ENCODE data around the gene LRRK1.

Gene LRRK1

DNA sequence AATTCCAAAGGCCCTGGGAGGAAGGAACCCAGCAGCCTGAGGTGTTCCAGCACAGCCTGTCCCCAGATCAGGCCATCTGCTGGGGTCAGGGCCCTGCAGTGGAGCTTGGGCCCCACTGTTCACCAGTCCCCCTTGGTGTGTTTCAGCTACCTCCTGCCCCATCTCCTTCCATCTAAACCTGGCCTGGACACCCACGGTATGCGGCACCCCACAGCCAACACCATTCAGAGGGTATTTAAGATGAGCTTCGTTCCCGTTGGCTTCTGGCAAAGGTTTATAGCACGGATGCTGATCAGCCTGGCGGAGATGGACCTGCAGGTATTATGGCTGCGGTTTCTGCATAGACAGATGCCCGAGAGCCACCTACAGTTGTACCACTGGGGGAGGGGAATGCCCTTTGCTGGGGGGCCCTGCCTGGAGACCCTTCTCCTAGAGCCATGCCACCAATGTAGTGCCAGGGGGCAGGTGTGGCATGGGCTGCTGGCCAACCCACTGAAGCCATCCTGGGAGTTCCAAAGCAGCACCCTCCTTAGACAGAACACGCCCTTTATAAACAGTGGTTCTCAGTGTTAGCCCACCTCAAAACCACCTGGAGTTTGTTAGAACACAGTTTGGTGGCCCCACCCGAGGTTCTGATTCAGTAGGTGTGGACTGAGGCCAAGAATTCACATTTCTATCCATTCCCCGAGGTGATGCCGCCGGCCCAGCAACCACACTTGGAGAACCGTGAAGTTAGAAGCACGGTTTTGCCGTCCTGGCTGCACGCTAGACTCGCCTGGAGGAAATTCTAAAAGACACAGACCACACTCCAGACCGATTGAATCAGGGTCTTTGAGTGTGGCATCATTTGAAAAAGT, 126.9 kb downstream of the LRRK1 start:
- no peak for DNase-seq

DNA sequence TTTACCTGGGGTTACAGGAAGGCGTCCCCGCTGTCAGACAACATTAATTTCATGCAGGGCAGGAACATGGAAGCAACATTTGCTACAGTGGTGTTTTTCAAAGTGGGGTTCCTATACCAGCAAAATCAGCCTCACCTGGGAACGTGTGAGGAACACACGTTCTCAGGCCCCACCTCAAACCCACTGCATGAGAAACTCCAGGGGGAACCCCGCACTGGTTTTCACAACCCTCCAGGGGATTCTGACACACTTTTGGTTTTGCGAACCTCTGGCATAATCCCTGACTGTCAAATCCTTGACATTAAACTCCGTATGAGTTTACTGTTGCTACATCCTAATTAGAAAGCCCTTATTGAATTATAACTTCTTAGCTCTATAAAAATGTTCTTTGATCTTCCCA, 127.7 kb downstream of the LRRK1 start:
- DNase-seq, result no peak

DNA sequence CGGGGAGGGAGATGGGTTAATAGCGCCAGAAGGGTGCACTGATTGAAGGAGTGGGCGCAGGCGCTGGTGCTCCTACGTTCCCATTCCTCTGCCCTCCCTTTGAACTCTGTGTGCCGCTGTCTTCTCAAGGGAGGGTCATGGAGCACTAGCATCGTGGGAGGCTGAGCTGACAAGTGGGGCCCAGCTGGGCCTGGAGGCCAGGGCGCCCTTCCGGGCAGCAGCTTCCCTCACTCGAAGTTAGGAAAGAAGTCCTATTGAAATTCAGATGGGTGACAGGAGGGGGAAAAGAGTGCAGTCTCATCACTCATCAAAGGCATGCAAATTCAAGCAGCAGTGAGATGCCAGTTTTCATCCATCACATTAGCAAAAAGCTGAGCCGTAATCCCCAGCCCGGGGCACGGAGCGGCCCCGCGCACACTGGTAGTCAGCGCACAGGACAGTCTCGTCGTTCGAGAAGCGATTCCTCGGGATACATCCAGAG, 128.2 kb downstream of the LRRK1 start:
- no peak for DNase-seq

DNA sequence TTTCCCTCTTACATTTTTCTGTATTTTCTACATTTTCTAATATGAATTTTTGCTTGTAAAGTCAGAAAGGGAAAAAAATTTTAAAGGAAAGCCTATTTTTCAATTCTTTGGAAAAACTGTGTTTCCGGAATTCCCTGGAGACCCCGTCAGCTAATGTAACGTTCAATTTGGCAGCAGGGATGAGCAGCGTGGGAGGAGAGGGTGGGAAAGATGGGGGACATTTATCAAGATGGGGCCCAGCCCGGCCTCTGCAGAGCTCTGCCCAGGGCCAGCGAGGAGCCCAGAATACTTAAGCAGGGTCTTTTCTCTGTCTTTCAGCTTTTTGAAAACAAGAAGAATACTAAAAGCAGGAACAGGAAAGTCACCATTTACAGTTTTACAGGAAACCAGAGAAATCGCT, 129.0 kb downstream of the LRRK1 start:
- DNase-seq, result no peak

DNA sequence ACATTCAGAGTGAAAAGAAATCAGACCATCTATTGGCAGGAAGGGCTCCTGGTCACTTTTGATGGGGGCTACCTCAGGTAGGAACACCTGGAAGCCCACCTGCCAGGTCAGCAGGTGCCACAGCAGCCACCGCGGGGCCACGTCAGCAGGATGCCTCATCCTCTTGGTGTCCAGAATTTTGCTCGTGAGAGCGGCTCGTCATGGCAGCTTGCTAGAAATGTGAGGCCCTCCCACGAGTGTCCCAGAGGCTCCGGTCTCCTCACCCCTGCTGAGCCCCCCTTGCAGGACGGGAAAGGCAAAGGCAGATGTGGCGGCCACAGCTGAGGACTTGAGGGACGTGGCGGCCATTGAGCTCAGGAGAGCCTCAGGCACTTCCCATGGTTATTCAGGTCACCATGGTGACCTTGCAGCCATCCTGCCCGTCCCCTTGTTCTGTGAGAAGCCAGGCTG, 129.4 kb downstream of the LRRK1 start:
- DNase-seq, result no peak

DNA sequence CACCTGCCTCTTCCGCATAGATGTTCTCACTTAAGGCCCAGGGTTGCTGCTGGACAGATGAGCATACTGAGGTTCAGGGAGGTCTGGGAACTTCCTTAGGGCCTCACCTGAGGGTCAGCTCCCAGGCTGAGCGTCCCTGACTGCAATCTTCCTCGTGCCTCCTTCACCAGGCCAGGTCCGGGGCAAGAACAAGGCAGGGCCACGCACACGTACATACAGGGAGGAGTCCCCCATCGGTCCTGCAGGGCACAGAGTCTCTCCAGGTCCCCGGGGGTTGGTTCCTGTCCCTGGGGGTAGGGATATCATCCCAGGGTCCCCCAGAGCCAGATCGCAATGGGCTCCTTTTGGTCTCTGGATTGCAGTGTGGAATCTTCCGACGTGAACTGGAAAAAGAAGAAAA, 130.1 kb downstream of the LRRK1 start:
- no peak for DNase-seq

DNA sequence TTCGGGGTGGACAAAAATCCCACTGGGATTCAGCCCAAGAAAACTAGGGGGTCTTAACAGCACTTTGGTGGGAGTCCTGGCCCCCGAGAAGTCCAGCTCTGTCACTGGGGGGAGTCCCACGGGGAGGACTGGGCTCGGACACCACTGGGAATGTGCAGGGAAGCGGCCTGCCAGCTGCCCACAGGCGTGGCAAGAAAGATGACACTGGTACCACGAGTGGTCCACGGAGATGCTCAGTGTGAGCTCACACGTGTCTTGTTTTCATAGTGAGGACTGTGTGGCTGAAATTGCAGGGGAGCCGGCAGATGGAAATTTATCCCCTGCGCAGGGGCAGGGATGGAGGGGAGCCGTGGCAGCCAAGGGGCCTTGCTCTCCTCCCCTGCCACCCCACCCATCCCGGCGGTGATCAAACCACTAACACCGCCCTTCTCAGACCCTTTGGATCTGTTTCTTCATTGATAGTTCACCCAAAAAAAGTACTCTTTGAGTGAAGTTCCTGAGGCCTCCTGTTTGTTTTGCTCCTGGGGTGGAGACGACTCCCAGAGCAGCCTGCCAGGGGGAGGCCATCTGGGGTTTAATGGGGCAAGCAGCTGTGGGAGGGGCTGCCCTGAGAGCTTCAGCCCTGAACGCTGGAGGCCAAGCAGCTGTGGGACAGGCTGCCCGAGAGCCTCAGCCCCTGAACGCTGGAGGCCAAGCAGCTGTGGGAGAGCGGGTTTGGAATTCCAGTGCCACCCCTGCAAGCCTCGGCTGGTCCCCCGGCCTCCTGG, 130.9 kb downstream of the LRRK1 start:
- no peak for DNase-seq

DNA sequence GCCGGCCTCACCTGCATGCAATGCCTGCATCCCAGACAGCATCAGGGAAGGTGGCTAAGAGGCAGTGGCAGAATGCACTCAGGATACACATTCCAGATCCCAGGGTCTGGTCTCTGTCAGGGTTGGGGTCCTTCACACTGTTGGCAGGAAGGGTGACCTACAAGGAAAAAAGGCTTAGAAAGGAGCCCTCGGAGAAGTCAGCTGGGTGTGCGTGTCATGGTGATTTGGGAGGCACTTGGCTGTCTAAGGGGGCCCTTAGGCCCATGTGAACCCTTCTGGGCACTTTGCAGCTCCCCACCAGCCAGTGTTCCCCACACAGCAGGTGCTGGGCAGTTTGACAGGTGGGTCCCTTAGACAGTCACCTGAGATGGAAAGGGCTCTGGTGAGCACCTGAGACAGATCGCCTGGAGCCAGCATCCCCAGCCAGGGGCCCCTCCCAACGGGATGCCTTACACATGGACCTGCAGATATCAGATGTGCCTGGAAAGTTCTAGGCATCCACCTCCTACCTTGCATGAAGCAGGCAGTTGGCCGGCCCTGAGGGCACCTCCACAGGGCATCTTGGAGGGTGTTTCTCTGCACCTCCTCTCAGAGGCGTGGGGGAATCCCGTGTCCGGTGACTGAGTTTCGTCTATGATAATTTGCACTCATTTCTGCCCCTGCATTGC, 131.6 kb downstream of the LRRK1 start:
- DNase-seq, result no peak

DNA sequence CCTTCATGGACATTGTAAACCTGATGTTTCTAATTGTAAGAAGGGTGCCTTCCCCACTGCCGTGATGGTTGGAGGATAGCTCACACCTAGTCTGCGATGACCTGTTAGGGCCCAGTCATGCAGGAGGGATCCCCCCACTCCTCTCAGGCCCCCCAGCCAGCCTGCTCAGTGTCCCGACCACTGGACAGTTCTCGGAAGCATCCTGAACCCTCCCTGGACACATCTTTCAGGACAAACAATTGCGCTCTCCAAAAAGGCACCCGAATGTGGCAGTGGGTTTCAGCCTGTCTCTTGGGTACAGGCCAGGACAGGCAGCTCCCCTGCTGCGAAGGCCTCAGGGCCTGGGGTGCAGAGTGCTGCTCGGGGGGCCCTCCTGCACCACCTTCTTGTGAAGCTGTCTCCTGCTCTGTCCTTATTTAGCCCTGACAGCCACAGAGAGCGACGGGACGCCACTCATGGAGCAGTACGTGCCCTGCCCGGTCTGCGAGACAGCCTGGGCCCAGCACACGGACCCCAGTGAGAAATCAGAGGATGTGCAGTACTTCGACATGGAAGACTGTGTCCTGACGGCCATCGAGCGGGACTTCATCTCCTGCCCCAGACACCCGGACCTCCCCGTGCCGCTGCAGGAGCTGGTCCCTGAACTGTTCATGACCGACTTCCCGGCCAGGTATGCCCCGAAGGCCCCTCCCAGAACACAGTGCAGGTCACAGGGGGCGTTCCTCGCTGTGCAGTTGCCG, 132.3 kb downstream of the LRRK1 start:
- DNase-seq, result no peak

DNA sequence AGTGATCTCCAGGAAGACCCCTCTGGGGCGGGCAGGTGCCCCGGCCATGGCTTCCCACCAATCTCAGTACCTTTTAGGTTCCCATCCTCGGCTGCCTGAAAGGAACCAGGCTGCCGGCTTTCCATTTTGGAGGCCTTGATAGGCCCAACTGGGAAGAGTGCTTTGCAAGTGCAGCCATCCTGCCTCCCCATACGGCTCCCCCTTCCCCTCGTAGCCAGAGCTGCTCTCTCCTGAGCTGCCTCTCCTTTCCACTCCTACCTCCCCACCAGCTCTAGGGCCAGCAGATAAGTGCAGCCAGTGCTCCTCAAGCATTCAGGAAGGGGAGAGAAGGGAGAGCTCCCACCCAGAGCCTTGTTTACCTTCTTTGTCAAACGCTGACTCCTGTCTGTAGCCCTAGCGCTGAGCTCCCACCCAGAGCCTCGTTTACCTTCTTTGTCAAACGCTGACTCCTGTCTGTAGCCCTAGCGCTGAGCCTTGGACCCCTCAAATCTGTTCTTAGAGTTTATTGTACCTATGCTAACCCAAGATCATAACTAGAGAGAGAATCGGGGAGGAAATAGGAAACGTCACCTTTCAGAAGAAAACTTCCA, 133.0 kb downstream of the LRRK1 start:
- no peak for DNase-seq

DNA sequence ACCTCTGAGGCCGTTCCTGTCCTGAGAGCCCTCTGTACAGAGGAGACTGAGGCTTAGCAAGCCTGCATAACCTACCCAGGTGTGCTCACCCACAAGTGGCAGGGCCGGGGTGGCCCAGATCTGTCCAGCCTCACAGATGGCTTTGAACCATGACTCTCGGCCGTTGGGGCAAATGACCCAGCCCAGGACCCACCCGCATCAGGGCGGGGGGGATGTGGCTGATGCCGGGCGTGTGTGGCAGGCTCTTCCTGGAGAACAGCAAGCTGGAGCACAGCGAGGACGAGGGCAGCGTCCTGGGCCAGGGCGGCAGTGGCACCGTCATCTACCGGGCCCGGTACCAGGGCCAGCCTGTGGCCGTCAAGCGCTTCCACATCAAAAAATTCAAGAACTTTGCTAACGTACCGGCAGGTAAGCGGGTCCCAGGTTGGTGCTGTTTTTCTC, 133.5 kb downstream of the LRRK1 start:
- DNase-seq, result no peak

DNA sequence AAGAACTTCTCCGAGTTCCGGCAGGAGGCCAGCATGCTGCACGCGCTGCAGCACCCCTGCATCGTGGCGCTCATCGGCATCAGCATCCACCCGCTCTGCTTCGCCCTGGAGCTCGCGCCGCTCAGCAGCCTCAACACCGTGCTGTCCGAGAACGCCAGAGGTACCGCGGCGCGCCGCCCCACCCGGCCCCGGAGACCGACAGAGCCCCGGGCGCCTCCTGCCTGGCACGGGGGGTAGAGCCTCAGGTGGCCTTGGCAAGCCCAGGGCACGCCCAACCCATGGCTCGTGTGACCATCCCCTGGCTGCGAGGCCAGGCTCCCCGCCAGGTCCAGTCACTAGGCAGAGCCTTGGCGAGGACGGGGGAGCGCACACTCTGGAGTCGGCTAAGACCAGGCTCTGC, 134.1 kb downstream of the LRRK1 start:
- no peak for DNase-seq

DNA sequence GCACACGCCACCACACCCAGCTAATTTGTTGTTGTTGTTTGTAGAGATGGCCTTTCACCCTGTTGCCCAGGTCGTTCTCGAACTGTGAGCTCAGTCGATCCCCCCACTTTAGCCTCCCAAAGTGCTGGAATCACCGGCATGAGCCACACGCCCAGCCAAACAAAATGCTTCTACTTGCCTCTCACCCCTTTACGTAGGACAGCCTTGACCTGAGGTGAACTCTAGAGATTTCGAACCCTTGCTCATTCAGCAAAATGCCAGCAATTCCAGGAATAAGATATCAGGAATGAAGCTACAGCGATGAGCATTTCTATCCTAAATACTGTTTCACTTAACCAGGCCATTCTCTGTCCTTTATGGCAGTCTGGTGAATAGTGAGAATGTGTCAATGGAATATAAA, 135.0 kb downstream of the LRRK1 start:
- DNase-seq, result no peak

DNA sequence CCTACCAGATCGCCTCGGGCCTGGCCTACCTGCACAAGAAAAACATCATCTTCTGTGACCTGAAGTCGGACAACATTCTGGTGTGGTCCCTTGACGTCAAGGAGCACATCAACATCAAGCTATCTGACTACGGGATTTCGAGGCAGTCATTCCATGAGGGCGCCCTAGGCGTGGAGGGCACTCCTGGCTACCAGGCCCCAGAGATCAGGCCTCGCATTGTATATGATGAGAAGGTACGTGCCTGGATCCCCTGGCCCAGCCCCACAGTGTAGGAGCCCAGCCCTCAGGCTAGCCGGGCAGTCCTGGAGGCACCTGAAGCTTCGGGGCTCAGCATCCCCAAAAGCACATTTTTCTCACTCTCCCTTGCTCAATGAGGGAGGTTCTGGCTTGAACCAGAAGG, 135.8 kb downstream of the LRRK1 start:
- DNase-seq, result no peak

DNA sequence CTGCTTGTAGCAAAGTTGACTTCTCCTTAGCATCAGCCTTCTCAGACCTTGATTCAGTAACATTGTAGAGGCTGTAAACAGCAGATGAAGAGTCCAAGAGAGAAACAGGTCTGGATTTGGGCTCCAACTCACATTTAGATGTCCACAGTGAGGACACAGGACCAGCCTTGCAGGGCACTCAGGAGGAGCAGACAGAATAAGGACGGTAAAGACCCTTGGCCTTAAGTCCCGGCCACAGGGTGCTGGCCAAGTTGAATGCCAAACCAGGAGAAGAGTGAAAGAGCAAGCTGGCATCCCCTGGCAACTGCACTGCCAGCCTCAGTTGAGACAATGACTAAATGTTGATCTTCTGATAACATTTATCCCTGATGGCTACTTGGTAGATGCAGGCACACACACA, 136.3 kb downstream of the LRRK1 start:
- DNase-seq, result no peak

DNA sequence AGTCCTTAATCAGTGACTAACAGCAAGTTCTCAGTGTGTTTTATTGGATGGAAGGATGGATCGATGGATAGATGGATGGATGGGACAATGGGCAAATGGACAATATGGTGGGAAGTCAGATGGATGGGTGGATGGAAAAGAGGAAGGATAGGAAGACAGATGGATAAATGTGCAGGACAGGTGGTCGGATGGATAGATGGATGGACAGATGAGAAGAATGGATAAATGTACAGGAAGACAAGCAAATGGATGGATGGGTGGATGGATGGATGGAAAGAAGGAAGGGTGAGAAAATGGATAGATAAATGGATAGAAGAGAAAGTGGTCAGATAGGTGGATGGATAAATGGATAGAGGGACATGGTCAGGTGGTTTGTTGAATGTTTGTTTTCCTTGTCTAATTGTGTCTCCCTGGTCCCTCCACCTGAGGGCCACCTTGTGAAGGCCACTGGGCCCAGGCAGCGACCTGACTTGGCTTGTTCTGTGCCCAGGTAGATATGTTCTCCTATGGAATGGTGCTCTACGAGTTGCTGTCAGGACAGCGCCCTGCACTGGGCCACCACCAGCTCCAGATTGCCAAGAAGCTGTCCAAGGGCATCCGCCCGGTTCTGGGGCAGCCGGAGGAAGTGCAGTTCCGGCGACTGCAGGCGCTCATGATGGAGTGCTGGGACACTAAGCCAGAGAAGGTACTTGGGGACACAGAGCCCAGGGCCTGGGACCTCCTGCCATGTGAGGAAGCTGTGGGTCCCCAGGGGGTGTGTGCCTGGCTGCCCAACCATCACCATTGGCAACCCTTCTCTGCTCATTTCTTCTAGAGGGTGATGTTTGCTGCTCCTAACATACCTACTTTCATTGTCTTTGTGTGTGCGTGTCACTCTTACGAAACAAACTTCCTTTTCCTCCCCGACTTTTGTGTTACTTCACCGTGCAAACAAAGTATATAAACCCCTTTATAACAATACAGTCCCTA, 137.5 kb downstream of the LRRK1 start:
- no peak for DNase-seq

DNA sequence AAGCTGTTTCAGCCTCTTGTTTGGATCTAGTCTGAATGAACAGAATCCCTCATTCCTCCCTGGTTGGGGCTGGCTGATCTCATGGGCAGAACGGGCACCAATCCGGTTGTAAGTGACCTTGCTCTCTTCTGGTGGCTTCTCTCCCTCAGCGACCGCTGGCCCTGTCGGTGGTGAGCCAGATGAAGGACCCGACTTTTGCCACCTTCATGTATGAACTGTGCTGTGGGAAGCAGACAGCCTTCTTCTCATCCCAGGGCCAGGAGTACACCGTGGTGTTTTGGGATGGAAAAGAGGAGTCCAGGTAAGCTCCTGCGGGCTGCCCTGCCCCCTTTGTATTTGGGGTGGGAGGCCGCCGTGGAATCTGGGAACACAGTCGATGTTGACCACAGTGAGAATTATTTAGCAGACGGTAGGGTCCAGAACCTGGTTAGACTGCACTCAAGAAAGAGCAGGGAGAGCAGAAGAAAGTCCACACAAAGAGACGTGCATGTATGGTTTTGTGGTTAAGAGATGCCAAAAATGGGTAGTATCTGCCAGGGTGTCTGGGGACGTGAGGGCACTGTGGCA, 138.8 kb downstream of the LRRK1 start:
- no peak for DNase-seq

DNA sequence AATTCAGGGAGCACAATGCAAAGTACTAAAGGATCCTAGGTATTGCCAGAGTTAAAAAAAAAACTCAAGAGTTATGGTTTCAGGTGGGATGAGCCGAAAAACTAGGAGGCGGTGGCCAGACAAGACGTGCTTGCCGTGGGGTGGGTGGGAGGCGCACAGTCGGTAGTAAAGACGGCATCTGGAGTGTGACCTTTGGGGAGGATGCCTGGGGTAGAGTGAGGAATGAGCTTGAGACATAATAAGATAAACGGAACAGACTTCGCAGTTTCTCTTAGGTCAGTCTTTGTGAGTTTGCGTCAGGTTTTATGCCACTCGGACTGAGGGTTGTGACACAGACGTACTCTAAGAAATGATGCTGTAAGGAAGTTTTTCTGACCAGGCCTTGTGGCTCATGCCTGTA, 139.6 kb downstream of the LRRK1 start:
- DNase-seq, result no peak

DNA sequence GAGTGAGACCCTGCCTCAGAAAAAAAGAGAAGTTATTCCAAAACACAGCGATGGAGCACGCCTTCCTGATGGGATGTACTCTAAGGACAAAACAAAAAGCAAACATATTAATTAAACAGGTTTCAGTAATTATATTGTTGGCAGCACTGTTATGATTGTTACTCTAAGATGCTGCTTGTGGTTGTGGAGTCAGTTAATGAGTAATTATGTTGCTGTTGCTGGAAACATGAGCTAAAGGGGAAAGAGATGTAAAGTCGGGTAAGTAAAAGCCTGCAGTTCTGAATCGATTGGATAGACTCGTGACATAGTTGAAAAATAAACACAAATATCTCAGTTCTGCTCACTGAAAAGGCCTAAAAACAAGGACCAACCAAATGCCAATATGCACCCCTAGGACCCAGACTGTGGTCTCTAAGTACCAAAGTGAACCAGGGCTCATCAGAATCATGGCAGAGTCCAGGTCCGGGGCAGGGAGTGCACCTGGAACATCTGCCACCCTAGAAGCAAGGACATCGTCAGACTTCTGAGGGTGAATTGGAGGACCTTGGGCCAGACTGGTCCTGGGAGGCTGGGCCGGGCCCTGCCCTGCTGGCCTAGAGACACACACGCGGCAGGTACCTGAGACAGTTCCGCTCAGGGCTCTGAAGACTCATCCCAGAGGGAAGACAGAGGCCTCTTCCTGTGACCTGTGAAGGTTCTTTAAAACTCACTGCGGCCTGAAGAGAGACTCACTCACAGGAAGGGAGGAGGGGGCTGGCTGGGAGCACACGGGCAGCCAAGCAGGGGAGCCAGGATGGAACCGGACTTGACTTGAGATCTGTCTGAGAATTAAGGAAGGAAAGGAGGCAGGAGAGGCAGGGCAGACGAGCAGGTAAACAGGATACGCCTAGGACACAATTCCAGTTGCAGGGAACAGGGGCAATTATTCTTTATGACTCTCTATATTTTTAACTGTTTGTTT, 140.5 kb downstream of the LRRK1 start:
- DNase-seq, result no peak
